Amniotic stem cell (primary cell): ENCODE measurements around the gene VCX3A.
"Not testable (repeated sequence)": the region's sequence is repeated elsewhere in the genome, so short reads cannot be mapped to it uniquely, and the experiment has no call there.

Source experiments
- DNase-seq: peaks from one replicate; lab custom pipeline; 2025; lab: John Stamatoyannopoulos, UW

The VCX3A gene

DNA sequence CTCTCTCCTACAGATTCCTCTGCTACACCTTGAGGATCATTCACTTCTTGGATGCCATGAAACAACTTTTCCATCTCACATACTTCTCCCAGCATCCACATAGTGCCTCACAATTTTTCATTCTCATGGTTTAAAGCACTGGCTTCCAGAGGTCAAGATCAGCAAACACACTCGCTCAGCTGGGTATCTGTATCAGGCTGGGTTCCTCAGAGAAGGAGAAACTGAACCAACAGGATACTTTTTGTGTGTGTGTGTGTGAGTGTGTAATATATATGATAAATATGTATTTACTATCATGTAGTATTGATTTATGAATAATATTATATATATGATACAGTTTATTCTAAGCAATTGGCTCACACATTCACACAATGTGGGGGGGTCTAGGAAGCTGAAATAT lies at the start of gene VCX3A:
Gene VCX3A (minus strand): TSS at position 101 of the 400 bp plus-strand sequence. CDS start 621 bp downstream, outside the sequence.
- DNase-seq = not testable (repeated sequence)

GRCh38 chrX:6574762-6575161 lies 39.8 kb upstream of the VCX3A start:
- DNase-seq = no peak

- DNase-seq = no peak
Observed at GRCh38 chrX:6568031-6568430, 33.1 kb upstream of the VCX3A start.

DNA sequence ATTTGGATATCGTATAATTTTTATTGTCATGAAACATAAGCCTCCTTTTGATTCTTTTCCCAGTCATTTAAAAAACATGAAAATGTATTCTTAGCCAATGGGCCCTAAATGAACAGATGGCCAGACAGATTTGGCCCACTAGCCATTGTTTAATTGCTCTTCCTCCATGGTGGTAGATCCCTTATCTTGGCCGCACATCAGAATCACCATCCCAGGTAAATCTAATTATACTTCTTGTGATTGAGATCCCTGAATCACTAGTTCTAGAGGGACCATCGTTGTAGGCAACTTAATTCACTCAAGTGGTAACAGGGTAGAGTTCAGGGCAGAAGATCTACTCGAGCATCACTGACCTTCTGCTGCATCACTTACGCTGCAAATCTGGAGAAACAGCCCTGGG lies 24.1 kb upstream of the VCX3A start:
- no peak for DNase-seq

- no peak for DNase-seq
Observed at GRCh38 chrX:6557690-6558089, 22.8 kb upstream of the VCX3A start.

DNA sequence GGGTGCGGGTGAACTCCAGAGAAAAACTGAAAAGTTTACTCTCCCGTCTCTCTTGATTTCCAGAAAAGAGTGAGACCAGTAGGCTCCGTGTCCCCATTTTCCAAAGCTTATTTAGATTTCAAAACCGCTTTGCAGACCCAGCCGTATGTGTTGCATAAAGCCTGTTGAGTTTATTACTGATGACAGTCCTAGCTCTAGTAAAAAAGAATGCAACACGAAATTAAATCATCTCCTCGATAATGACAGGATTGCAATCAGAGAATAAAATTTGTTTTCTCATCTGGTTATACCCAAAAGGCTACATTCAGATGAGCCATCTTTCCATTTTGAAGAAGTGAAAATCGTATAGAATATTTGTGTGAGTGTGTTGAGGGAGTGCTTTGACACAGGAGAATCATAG lies 16.1 kb upstream of the VCX3A start:
- DNase-seq = no peak

DNA sequence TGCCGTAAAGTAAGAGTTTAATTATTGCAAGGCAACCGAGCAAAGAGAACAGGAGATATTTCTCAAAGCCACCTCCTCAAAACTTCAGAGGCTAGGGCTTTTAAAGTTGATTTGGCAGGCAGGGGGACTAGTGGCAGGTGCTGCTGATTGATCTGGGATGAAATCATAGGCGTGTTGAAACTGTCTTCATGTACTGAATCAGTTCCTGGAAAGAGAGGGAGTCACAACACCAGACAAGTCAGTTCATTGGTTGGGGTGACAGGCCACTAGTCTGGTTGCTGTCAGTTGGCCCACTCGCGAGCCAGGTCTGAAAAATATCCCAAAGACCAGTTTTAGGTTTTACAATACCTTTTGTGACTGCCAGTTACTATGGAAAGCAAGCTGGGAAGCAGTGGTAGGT lies 10.8 kb upstream of the VCX3A start:
- DNase-seq = no peak

DNA sequence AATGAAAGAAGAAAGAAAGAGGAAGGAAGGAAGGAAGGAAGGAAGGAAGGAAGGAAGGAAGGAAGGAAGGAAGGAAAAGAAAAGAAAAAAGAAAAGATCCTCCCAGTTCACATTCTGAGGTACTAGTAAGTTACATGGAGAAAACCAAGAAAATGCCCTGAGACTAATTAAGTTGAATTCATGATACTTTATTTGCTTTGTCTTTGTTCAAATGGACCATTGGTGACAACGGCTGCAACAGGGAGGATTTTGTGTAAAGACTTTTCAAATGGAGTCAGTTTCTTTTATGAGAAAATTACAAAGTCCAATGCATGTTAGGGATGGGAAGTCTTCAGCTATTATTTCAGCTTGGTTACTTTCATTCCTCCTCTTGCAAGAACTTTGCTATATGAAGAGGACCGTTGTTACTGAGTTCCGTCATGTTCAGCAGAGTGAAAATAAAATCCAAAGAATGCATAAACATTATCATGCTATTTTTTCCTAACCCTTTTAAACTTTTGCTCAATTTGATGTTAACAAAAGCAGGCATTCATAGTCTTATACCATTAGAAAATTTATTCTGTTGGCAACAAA lies 8.3 kb downstream of the VCX3A start:
- DNase-seq = no peak

DNA sequence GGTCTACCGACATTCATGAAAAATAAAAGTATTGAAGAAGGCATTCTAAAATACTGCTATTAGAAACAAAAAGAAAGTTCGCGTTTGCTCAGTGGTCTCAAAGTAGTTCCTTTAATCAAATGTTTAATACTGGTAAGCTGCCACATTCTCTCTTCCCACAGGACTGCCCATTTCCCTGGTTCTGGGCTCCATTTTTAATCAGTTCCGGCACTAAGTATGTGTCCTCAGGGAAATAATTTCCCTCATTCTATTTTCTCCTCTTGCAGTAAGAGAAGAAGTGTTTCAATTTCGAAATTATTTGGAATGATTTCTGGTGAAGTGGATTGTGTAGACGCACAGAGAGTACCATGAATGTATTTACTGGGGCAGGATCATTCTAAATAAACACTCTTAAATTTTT lies 17.5 kb downstream of the VCX3A start:
- no peak for DNase-seq

DNA sequence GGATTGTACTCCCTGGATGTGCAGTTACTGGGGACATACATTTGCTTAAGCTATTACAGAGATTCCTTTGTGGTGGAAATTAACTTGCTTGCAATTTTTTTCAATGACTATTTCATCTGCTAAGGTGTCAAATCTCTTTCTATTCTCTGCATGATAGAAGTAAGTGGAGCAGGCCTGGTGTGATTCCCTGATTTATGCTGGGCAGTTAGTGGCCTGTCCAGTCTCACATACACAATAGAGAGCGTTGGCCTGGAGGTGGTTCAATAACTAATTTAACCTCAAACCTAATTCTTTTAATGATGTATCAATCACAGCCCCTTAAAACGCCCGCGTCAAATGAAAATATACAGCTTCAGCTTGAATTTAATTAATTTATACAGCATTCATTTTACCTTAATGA lies 28.5 kb downstream of the VCX3A start:
- no peak for DNase-seq

- DNase-seq = no peak
Observed at GRCh38 chrX:6505960-6506359, 29.0 kb downstream of the VCX3A start.

GRCh38 chrX:6500719-6501118 lies 34.2 kb downstream of the VCX3A start:
- DNase-seq = no peak

- DNase-seq = no peak
Observed at GRCh38 chrX:6498324-6498723, 36.6 kb downstream of the VCX3A start.
